ENCODE data around the gene PTCHD1.

The PTCHD1 gene

GRCh38 chrX:23332888-23333821 lies 1.5 kb upstream of the PTCHD1 start:
- H3K4me3 ChIP-seq (replicated peaks; ENCODE audit: low read depth, low read length): no peak overlapping the region
- no peak for TF ChIP-seq CTCF (IDR thresholded peaks at IDR 0.05; ENCODE audit: low read depth, low read length, missing control alignments)
- DNase-seq (ENCODE audit: extremely low read depth, low read depth): no peak

GRCh38 chrX:23333842-23334520 lies 668 bp upstream of the PTCHD1 start:
- no peak overlapping the region for H3K4me3 ChIP-seq (replicated peaks; ENCODE audit: low read depth, low read length)
- DNase-seq (ENCODE audit: extremely low read depth, low read depth): no peak
- TF ChIP-seq CTCF (IDR thresholded peaks at IDR 0.05; ENCODE audit: low read depth, low read length, missing control alignments): no peak

GRCh38 chrX:23334521-23334847 lies 165 bp upstream of the PTCHD1 start:
- no peak for TF ChIP-seq CTCF (IDR thresholded peaks at IDR 0.05; ENCODE audit: low read depth, low read length, missing control alignments)
- no peak overlapping the region for H3K4me3 ChIP-seq (replicated peaks; ENCODE audit: low read depth, low read length)
- DNase-seq (ENCODE audit: extremely low read depth, low read depth): no peak

GRCh38 chrX:23338334-23338733 lies 3.7 kb downstream of the PTCHD1 start:
- no peak overlapping the region for H3K4me3 ChIP-seq (replicated peaks; ENCODE audit: low read depth, low read length)
- no peak for DNase-seq (ENCODE audit: extremely low read depth, low read depth)
- no peak for TF ChIP-seq CTCF (IDR thresholded peaks at IDR 0.05; ENCODE audit: low read depth, low read length, missing control alignments)

GRCh38 chrX:23341452-23341851 lies 6.8 kb downstream of the PTCHD1 start:
- no peak for TF ChIP-seq CTCF (IDR thresholded peaks at IDR 0.05; ENCODE audit: low read depth, low read length, missing control alignments)
- DNase-seq (ENCODE audit: extremely low read depth, low read depth): no peak
- H3K4me3 ChIP-seq (replicated peaks; ENCODE audit: low read depth, low read length): no peak overlapping the region

GRCh38 chrX:23344238-23344903 lies 9.7 kb downstream of the PTCHD1 start:
- no peak overlapping the region for H3K4me3 ChIP-seq (replicated peaks; ENCODE audit: low read depth, low read length)
- no peak for DNase-seq (ENCODE audit: extremely low read depth, low read depth)
- no peak for TF ChIP-seq CTCF (IDR thresholded peaks at IDR 0.05; ENCODE audit: low read depth, low read length, missing control alignments)
